GM21367 (cell line): Measurements from ENCODE around the gene POMC.
"Not testable (repeated sequence)": the region's sequence is repeated elsewhere in the genome, so short reads cannot be mapped to it uniquely, and the experiment has no call there.

Source experiments
- ATAC-seq: cut with Tn5 transposase; IDR thresholded peaks from one replicate; pipeline ENCODE4 v1.9.1; 2021; ENCODE audit not compliant: unreplicated experiment

POMC gene

GRCh38 chr2:25168256-25169072 lies at the start of gene POMC:
Gene POMC (minus strand): TSS chr2:25168580. CDS start chr2:25164772, 3,808 bp downstream.
- no peak for ATAC-seq

- ATAC-seq: no peak
Measured at GRCh38 chr2:25218100-25218499, 49.7 kb upstream of the POMC start.

- peak; percentile 46 for ATAC-seq
Measured at GRCh38 chr2:25215948-25216679, 47.7 kb upstream of the POMC start.

GRCh38 chr2:25215232-25215631 lies 46.9 kb upstream of the POMC start:
- no peak for ATAC-seq

- no peak for ATAC-seq
Measured at GRCh38 chr2:25213229-25213628, 44.8 kb upstream of the POMC start.

GRCh38 chr2:25210923-25211322 lies 42.5 kb upstream of the POMC start:
- ATAC-seq: not testable (repeated sequence)

GRCh38 chr2:25207078-25207545 lies 38.7 kb upstream of the POMC start:
- ATAC-seq: no peak

- no peak for ATAC-seq
Measured at GRCh38 chr2:25204190-25204838, 35.9 kb upstream of the POMC start.

GRCh38 chr2:25202275-25202674 lies 33.9 kb upstream of the POMC start:
- no peak for ATAC-seq

- ATAC-seq: no peak
Measured at GRCh38 chr2:25201794-25202193, 33.4 kb upstream of the POMC start.

GRCh38 chr2:25201265-25201664 lies 32.9 kb upstream of the POMC start:
- ATAC-seq: no peak

GRCh38 chr2:25198576-25198975 lies 30.2 kb upstream of the POMC start:
- no peak for ATAC-seq

- no peak for ATAC-seq
Measured at GRCh38 chr2:25198209-25198525, 29.8 kb upstream of the POMC start.

- no peak for ATAC-seq
Measured at GRCh38 chr2:25197336-25198208, 29.2 kb upstream of the POMC start.

- no peak for ATAC-seq
Measured at GRCh38 chr2:25194576-25195122, 26.3 kb upstream of the POMC start.

- no peak for ATAC-seq
Measured at GRCh38 chr2:25190536-25190935, 22.2 kb upstream of the POMC start.

- ATAC-seq: no peak
Measured at GRCh38 chr2:25188405-25188804, 20.0 kb upstream of the POMC start.

GRCh38 chr2:25187729-25188350 lies 19.5 kb upstream of the POMC start:
- ATAC-seq: no peak

- ATAC-seq: no peak
Measured at GRCh38 chr2:25184254-25184653, 15.9 kb upstream of the POMC start.

GRCh38 chr2:25178976-25179375 lies 10.6 kb upstream of the POMC start:
- no peak for ATAC-seq
